GM21825 (cell line): ENCODE results near the gene PTPRN2.
"Not testable (repeated sequence)": the region's sequence is repeated elsewhere in the genome, so short reads cannot be mapped to it uniquely, and the experiment has no call there.

Experiments used
- ATAC-seq: cut with Tn5 transposase; IDR thresholded peaks from one replicate; pipeline ENCODE4 v1.9.1; 2021; ENCODE audit warnings: mild to moderate bottlenecking, moderate library complexity; ENCODE audit not compliant: unreplicated experiment

The PTPRN2 gene

DNA sequence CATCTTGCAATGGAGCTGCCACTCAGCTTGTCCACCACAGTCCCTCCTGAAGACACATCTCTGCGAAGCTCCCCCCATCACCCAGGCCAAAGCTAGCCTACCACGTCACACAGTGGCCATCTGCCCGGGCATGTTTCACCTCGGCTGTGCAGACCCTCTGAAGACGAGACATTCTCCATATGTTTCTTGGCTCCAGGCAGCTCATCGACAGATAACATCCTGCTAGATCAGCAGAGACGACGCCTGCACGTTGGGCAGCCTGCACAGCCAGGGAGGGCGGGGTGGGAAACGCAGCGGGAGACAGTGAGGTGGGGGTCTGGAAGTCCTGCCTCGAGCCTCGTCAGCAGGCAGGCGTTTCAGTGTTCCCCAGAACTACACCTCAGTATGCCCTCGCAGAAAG is 53.0 kb downstream of the PTPRN2 start:
- no peak for ATAC-seq

DNA sequence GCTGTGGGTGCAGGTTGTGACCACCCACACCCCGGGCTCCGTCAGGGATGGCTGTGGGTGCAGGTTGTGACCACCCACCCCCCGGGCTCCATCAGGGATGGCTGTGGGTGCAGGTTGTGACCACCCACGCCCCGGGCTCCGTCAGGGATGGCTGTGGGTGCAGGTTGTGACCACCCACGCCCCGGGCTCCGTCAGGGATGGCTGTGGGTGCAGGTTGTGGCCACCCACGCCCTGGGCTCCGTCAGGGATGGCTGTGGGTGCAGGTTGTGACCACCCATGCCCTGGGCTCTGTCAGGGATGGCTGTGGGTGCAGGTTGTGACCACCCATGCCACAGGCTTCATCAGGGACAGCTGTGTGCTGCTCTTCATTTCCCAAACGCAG is 53.5 kb downstream of the PTPRN2 start:
- ATAC-seq = not testable (repeated sequence)

DNA sequence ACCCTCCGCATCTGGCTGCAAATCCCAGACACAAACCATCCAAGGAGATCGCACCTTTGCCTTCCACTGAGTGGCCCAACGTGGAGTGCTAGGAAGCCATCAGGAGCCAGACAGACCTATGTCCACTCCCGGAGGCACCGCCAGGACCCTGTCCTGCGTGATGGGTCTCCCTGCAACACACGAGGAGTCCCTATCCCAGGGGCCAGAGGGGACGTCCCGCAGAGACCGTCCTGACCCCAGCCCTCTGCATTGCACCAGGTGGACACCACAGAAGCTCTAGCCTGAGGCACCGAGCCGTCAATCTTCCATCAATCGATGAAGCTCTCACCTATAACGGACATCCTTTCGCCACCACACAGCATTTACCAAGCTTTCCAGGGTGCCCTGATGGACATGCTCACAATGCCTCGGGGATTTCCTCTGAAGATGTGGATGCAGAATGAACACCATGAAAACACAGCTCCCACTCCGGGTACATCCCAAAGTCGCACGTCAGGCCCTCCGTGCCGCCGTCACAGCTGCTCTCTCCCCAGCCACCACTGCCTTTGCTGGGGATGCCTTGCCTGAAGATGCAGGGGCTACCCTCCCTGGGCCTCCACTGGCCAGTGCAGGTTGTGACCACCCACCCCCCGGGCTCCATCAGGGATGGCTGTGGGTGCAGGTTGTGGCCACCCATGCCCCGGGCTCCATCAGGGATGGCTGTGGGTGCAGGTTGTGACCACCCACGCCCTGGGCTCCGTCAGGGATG is 54.1 kb downstream of the PTPRN2 start:
- no peak for ATAC-seq

DNA sequence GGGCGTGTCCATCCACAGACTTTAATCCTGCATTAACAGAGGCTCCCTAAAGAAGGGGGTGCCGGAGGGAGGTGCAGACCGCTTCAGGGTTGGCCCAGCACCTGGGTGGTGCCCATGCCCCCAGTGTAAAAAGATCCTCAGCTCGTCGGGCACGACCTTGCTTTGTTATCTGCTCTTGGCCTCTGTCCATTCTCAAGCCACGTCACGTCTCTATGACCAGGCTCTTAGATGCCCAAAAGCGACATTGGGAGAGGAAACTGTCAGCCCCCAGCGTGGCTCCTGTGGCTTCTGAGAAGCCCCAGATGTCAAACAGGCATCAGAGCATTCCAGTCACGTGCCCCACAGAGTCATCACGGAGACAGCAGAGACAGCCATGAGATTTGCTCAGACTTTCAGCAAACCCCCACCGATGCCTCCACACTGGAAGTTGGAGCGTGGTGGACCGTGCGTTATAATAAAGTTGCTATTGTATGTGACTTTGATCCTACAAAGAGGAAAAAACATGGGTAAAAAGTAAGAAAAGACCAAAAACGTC is 55.5 kb downstream of the PTPRN2 start:
- ATAC-seq = no peak

DNA sequence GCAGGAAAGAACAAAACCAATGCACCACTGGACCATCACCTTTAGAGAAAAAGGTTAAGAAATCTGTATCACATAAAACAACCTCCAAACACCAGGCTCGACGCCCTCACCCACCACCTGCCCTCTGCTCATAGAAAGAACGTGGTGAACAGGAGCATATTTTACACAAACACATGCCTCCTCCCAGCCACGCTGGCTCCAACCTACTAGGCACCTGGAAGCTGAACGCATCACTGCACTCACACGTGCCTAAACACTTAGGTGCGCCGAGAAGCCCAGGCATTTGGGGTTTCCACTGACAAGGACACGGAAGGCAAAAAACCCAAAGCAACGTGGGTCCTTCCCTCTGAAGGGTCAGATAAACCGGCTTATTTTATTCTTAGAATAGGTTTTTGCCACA is 56.0 kb downstream of the PTPRN2 start:
- no peak for ATAC-seq

DNA sequence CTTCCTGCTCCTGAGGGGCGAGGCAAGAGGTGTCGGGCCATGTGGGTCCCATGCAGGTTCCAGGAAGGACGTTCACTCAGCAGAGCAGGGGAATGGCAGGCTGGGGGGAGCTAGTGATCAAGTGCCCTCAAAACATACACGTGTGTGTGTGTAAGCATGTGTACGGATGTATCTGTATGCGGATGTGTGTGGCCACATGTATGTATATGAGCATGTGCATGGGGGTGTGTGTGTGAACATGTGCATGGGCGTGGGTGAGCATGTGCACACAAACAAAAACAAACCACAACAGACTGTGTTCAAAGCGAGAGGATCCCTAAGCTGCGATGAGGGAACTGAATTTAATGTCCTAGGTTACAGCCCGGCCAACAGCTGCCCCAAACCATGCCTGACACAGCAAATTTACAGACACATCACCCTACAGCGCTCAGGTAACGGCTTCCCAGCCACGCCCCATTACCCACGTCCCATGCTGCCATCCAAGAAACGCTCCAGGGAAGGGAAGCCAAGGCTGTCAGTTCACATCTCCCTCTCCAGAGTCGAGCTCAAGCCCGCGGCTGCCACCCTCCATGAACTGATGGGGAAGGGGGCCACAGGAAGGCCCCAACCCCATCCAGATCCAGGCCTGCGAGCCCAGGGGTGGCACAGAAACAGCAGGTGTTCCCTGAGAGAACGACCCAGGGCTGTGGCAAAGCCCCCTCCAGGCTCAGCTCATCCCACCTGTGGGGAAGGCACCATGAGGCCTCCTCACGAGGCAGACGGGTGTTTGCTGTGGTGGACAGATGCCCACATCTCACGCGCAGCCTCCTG is 56.6 kb downstream of the PTPRN2 start:
- ATAC-seq = no peak

DNA sequence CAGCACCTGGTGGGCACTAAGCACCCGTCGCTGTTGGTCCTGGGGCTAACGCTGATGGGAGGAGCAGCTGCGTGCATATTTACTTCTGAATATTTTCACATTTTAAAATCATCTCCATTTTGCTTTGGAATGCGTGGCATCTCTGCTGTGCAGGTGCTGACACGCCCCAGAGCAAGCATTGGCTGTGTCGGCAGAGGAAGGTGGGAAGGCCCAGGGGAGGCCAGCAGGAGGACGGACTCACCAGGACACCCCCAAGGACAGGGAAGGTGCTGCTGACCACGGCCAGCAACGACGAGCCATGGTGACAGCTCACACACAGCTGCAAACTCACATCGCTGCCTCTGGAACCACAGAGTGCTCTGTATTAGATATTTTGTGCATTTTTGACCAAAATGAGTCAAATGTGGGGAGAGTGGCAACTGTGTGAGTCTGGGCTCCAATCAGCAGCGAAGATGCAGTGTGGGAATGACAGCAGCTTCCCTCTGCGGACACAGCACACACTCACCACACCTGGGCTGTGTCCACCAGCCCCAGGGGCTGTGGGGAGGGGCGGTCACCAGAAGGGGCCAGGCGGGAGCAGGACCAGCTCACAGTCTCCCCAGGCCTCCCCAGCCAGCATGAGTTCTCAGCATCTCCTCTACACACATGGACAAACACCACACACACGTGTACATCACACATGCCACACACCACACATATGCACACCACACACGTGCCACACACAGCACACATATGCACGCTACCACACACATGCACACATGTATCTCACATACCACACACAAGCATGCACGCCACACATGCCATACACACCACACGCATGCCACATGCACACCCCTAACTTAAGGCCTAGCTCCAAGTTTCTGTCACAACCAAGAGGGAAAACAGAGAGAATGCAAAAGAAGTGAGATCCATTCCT is 58.2 kb downstream of the PTPRN2 start:
- no peak for ATAC-seq

DNA sequence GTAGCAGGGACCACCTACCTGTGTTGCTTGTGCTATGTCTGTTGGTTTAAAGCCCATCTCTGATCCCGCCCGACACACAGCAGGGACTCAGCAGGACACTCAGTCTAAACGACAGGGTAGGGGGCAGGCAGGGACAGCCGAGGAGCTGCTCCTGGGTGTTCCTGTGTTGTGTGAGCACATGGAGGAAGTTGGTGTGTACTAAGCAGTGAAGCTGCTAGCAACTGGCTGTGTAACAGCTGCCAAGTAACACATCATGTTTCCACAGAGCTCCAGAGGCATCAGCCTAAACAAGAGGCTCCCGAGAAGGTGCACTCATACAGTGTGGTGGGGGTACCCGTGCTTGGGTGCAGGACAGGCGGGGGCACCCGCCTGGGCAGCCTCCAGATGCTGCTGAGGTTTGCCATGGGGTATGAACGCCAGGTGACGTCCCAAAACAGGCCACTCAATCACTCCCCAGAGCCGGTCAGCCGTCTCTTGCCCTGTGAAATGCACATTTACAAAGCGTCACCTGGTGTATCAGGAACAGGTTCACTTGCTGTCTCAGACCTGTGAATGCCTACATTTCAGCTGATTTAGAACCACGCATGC is 59.6 kb downstream of the PTPRN2 start:
- ATAC-seq = no peak

DNA sequence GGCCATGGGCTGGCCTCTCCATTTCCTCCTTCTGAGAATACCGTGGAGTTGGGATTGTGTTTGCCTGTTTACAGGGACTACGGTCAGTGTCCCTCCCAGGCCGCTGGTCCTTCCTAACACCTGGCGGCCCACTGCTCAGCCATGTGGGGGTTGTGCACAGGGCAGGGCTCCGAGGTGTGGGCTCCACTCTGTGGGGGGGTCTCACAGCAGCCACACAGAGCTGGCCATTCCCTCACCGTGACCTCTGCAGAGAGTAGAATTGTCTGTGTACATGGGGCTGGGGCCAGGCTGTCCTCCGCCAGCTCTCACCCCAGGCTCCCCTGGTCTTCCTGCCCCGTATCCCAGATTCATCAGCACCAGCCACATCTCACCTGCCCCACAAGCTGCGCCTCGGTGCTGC is 60.1 kb downstream of the PTPRN2 start:
- ATAC-seq = no peak

DNA sequence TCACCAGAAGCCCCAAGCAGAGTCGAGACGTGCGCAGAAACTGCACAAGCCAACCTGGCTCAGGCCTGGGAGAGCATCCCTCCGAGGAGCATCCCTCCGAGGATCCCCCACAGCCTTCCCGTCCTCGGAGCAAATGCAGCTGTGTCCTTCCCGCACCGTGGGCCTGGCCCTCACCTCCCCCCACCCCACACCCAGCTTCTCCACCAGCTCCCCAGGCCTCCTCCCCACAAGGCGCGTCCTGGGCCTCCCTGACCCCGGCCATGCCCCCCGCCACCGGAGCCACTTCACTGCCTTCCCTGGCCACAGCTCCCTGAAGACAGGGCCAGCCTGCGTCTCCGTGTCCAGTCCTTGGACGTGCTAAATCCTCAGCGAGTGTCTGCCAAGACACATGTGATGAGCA is 60.6 kb downstream of the PTPRN2 start:
- ATAC-seq = no peak

DNA sequence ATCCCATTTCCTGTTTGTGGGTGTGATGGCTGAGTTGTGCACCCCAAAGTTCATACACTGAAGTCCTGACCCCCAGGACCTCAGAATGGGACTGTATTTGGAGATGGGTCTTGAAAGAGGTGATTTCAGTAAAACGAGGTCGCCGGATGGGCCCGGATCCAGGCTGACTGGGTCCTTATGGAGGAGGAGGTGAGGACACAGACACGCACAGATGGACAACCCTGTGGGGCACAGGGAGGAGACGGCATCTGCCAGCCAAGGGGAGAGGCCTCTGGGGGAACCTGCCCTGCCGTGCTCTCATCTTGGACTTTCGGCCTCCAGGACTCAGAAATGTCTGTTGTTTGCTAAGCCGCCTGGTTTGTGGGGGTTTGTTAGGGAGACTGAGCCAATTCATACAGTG is 61.1 kb downstream of the PTPRN2 start:
- ATAC-seq = no peak

DNA sequence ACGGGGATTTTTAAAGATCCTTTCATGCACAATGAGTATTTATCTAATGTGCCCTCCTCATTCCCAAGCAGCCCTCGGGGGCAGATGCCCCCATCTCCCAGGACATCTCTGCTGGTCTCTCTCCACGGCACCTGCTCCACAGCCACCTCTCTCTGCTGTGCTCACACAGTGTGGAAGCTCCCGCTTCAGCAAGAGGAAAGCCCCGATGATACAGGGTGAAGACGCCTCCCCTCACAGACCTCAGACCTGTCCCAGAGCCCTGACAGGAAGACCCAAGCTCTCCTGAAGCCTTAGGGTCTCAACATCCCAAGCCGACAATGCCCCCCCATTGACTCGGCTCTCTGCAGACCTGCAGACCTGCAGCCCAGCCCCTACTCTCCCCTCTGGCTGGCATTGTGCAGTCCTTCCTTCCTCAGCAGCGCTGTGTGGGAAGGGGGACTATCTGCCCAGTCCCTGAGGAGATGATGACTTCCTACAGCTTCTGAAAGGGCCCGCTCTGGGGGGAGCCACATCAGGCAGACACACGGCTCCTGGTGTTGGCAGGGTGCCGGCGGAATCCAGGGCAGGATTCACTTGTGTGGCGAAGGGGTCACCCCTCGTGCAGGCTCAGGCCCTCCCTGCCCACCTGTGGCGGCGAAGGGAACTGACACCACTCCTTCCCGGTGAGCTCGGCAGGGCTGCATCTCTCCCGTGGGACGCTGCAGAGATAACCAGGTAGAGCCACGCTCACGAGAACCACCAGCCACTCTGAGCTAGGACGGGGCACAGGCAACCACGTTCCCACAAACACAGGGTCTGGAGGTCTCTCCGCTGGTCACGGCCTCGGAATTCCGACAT is 61.8 kb downstream of the PTPRN2 start:
- ATAC-seq = no peak

DNA sequence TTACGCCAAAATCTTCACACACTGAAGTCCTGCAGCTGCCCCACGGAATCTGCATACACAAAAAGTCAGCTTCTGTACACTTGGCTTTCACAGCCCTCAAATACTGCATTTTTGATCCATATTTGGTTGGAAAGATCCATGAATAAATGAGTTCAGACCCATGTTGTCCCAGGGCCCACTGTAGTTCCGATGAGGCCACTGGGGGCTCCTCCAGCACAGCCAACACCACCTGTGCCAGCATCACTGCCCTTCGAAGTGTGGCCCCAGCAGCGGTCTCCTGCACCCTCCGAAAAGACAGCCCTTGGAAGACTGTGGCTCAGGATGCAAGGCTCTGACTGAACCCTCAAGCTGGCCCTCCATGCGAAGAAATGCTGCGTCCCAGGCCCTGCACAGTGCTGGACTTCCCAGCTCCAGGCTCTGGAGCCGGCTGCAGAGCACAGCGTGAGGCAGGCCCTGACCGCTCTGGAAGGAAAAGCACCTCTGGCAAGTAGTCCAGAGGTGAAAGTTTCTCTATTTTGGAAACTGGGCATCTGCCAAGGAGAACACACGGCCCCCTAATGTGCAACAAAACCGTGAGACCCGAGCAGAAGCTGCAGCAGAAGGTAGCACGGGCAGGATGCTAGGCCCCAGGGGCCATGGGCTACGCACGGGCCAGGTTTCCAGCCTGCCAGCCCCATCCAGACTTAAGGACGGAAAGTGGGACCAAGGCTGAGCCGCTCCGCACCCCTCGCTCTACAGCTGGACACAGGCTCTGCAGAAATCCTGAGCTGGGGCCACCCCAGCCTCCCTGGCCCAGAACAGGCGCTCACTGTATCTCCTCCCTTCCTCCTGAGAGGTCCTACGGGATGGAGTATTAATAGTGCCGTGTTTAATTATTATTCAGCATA is 62.6 kb downstream of the PTPRN2 start:
- no peak for ATAC-seq

DNA sequence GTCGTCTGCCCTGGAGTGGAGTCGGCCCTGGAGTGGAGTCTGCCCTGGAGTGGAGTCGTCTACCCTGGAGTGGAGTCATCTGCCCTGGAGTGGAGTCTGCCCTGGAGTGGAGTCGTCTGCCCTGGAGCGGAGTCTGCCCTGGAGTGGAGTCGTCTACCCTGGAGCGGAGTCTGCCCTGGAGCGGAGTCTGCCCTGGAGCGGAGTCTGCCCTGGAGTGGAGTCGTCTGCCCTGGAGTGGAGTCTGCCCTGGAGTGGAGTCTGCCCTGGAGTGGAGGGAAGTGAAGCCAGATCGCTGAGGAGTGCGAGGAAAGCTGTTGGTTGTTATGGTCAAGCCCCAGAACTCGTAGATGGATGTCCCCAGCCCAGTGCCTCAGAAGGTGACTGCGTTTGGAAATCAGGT is 63.3 kb downstream of the PTPRN2 start:
- ATAC-seq = not testable (repeated sequence)

DNA sequence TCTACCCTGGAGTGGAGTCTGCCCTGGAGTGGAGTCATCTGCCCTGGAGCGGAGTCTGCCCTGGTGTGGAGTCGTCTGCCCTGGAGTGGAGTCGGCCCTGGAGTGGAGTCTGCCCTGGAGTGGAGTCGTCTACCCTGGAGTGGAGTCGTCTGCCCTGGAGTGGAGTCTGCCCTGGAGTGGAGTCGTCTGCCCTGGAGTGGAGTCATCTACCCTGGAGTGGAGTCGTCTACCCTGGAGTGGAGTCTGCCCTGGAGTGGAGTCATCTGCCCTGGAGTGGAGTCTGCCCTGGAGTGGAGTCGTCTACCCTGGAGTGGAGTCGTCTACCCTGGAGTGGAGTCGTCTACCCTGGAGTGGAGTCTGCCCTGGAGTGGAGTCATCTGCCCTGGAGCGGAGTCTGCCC is 63.7 kb downstream of the PTPRN2 start:
- ATAC-seq = not testable (repeated sequence)

DNA sequence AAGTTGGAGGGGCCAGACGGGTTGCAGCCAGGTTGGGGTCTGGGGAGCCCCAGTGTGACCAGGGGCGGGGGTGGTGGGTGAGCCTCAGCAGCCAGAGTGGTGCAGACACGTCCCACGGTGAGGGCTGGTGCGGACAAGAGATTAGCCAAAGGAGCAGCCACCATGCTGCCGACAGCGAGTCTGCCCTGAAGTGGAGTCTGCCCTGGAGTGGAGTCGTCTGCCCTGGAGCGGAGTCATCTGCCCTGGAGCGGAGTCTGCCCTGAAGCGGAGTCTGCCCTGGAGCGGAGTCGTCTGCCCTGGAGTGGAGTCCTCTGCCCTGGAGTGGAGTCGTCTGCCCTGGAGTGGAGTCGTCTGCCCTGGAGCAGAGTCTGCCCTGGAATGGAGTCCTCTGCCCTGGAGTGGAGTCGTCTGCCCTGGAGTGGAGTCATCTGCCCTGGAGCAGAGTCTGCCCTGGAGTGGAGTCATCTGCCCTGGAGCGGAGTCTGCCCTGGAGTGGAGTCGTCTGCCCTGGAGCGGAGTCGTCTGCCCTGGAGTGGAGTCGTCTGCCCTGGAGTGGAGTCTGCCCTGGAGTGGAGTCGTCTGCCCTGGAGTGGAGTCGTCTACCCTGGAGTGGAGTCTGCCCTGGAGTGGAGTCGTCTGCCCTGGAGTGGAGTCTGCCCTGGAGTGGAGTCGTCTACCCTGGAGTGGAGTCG is 64.3 kb downstream of the PTPRN2 start:
- ATAC-seq = not testable (repeated sequence)

DNA sequence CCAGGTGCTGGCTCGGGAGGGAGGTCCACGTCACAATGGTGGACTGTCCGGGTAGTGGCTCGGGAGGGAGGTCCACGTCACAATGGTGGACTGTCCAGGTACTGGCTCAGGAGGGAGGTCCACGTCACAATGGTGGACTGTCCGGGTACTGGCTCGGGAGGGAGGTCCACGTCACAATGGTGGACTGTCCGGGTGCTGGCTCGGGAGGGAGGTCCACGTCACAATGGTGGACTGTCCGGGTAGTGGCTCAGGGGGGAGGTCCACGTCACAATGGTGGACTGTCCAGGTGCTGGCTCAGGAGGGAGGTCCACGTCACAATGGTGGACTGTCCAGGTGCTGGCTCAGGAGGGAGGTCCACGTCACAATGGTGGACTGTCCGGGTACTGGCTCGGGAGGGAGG is 65.8 kb downstream of the PTPRN2 start:
- ATAC-seq = not testable (repeated sequence)

DNA sequence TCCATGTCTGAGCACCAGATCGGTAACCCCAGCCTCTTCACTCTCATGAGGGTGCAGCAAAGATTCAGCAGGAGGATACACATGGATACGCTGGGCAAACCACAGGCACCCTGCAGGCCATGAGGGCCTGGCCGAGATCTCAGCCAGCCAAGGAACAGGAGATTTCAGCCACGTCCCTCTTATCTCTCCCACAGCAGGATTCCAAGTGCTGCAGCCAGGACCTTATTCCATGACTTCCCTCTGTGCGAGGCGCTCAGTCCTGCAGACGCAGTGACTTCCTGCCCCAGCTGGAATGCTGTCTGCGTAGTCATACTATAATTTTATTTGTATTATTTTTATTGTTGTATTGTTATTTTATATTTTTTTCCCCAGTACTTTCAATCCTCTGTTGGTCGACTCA is 66.8 kb downstream of the PTPRN2 start:
- no peak for ATAC-seq
